Activated gamma-delta T cell (primary cell): ENCODE data around the gene CBX2.

ENCODE experiments used
- DNase-seq: peaks from one replicate; lab custom pipeline; 2025; lab: John Stamatoyannopoulos, UW
- total RNA-seq, 2 donors: gene quantifications; one replicate each; lab custom pipeline; 2026; lab: John Stamatoyannopoulos, UW

The CBX2 gene
- 3.1 to 4.1 reads per million in 2 donors for total RNA-seq

DNA sequence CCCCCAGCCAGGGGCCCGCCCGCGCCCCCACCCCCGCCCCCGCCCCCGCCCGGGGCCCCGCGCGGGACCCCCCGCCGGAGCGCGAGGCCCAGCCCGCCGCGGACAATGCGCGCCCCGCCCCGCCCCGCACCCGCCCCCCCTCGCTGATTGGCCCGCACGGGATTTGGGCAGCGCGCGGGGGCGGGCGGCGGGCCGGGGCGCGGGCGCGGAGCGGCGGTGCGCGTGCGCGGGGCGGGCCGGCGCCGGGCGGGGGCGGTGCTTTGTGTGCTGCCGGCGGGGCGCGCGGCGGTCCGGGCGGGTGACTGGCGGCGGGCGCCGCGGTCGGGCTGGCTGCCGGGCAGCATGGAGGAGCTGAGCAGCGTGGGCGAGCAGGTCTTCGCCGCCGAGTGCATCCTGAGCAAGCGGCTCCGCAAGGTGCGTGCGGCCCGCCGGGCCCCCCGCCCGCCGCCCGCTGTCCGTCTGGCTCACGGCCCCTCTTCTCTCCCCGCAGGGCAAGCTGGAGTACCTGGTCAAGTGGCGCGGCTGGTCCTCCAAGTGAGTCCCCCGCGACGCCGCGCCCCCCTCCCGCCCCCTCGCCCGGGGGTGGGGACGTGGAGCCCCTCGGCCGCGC is at the start of gene CBX2:
Gene CBX2, plus strand, starts transcription at position 255 of the 610 bp plus-strand sequence. Its CDS starts 88 bp downstream, at position 343.
- peak; percentile 74 for DNase-seq

DNA sequence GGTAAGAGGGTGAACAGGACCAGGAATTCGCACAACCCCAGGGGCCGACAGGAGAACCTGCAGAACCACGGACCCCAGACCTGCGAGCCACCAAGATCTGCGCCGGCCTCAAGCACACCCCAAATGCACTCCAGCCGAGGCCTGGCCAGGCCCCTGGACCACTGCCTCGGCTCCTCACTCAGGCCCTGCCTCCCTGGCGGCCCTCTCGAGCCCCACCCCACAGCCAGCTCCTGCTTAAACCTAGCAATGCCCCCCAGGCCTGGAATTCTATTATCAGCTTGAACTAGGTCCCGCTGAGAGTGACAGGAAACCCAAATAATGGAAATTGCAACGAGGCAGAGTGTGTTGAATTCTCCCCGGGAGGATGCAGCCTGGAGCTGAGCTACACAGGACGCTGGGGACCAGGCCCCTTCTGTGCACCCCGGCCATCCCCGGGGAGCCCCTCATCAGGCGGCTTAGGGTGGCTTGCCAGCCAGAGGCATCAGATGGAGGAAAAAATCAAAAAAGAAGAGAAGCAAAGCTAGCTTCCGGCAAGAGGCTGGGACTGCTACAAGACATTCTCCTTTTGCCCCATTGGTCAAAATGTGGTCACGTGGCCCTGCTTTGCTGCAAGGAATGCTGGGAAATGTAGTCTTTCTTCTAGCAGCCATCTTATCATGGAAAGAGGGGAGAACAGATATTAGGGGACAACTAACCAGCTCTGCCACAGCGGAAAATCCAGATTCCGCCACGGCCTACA is 49.6 kb upstream of the CBX2 start:
- no peak for DNase-seq

DNA sequence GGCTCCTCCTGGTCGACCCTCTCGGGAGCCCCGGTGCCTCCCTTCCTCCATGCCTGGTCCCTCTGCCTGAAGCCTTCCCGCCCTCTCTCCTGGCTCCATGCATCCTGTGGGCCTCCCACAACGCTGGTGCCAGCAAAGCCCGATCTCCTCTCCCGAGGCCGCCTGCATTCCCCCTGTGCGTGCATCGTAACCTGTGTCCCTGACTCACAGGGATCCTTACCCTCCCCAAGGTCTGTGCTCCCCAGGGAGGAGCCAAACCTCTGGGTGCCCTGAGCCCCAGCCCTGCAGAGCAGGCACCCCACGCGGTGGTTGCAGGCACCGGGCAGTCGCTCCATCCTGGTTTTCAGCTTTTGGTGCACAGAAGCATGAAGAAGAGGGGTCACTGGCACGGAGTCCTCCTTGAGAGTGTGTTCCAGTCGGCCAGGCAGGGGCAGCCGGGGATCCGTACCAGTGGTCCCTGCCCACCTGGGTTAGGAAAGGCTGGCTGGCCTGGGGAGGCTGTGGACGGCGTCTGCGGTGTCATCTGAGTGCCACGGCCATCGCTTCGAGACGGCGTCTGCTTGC is 49.0 kb upstream of the CBX2 start:
- DNase-seq, result no peak

DNA sequence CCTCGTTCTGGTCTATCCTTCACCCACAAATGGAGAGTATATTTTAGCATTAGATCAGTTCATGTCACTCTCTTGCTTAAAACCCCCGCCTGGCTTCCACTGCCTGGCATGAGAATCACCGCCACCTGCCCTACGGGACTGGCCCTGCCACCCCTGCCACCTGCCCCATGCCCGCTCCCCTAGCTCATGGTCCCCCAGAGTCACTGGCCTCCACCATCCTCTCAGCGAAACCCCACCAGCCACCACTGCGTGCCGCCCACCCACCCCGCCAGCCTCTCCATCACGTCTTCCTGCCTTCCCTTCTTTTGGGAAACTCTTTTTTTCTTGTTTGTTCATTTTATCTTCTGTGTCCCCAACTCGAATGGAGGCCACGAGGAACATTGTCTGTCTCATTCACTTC is 48.2 kb upstream of the CBX2 start:
- no peak for DNase-seq

DNA sequence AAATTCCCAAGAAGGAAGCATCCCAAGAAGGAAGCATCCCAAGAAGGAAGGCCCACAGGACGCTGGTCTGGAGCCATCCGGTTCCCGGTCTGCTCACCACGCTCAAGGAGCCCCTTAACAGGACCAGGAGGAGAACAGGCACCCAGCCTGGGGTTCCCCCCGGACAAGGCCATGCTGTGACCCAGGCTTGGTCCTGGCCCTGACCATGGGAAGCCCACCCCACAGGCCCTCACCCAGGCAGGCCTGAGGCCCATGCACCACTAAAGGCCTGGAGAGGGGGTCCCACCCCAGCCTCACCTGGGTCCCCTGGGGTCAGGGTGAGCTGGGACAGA is 47.5 kb upstream of the CBX2 start:
- no peak for DNase-seq

DNA sequence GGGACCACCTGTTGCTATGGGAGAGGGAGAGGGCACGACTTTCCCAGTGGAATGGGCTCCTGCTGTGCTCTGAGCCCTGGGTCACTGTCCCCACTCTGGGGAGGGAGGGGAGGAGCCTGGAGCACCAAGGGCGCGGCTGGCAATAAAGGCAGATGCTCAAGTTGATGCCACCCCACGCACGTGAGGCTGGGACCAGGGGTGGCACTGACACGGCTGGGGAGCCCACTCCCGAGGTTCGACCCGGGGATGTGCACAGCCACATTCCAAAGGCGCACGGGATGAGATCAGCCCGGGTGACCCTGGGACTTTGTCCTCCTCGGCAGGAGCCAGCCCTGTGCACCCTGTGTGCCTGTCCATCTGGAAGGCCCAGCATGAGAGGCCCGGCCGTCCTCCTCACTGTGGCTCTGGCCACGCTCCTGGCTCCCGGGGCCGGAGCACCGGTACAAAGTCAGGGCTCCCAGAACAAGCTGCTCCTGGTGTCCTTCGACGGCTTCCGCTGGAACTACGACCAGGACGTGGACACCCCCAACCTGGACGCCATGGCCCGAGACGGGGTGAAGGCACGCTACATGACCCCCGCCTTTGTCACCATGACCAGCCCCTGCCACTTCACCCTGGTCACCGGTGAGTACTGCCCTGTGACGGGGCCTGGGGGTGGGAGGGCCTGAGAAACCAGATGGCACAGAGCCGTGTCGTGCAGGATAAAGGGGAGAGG is 47.0 kb upstream of the CBX2 start, which contains the start of gene ENPP7:
Gene ENPP7, plus strand, starts transcription at position 175 of the 715 bp plus-strand sequence. Its CDS starts 197 bp downstream, at position 372.
- no peak for DNase-seq

DNA sequence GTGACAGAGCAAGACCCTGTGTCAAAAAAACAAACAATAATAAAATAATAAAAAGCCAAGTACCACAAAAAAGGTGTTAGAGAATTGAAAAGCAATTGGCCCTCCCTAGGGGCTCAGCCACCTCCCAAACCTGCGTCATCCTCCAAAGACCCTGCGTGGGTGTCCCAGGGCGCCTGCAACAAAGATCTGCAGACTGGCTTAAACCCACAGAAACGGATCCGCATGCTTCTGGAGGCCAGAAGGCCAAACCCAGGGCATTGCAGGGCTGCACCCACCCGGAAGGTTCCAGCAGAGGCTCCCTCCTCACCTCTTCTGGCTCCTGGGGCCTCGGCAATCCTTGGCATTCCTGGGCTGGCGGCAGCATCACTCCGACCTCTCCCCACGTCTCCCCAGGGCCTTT is 45.7 kb upstream of the CBX2 start:
- DNase-seq, result no peak

DNA sequence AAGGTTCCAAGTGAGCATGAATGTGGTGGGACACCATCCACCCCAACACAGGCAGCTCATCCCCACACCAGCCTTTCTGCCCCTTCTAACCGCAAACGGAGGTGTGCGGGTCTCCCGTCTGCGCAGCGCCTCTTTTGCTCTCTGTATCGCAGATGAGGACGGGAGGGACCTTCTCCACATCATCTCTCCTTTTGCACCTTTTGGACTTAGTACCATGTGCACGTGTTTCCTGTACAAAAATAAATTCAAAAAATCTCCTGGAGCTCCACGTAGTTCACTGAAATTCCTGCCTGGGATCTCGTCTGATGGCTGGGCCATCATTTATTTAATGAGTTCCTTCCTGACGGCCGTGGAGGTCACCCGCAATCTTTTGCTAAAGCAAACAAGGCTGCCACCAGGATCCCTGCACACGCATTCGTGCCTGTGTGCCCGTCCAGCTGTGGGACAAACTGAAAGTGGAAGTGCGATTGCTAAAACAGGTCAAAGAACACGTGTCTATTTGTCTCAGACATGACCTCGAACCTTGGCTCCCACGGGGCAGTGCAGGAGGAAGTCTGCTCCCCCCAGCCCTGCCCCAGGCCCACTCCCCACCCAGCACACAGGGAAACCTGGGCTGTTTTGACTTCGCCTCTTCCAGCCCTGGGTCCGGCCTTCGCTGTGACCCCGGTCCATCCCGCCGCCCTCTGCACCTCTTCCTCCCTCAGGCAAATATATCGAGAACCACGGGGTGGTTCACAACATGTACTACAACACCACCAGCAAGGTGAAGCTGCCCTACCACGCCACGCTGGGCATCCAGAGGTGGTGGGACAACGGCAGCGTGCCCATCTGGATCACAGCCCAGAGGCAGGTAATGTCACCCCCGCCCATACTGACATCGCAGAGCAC is 44.9 kb upstream of the CBX2 start:
- DNase-seq, result no peak

DNA sequence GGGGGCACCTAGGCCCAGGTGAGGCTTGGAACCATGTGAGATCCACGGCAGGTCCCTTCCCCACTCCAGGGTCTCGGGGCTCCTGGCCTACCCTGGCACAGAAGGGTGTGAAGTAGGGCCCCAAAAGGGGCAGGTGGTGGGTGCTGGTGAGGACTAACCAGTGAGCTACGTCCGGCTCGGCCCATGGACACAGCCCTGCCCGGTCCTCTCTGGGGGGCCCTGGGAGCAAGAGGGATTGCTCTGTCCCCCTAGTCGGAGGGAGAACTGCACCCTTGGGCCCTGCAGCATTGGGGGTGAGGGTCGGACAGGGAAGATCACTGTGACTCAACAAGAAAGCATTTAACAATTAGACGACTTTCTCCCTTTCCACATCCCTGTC is 44.3 kb upstream of the CBX2 start:
- no peak for DNase-seq

DNA sequence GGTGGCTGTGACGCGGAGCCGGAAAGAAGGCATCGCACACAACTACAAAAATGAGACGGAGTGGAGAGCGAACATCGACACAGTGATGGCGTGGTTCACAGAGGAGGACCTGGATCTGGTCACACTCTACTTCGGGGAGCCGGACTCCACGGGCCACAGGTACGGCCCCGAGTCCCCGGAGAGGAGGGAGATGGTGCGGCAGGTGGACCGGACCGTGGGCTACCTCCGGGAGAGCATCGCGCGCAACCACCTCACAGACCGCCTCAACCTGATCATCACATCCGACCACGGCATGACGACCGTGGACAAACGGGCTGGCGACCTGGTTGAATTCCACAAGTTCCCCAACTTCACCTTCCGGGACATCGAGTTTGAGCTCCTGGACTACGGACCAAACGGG is 42.9 kb upstream of the CBX2 start:
- DNase-seq, result no peak

DNA sequence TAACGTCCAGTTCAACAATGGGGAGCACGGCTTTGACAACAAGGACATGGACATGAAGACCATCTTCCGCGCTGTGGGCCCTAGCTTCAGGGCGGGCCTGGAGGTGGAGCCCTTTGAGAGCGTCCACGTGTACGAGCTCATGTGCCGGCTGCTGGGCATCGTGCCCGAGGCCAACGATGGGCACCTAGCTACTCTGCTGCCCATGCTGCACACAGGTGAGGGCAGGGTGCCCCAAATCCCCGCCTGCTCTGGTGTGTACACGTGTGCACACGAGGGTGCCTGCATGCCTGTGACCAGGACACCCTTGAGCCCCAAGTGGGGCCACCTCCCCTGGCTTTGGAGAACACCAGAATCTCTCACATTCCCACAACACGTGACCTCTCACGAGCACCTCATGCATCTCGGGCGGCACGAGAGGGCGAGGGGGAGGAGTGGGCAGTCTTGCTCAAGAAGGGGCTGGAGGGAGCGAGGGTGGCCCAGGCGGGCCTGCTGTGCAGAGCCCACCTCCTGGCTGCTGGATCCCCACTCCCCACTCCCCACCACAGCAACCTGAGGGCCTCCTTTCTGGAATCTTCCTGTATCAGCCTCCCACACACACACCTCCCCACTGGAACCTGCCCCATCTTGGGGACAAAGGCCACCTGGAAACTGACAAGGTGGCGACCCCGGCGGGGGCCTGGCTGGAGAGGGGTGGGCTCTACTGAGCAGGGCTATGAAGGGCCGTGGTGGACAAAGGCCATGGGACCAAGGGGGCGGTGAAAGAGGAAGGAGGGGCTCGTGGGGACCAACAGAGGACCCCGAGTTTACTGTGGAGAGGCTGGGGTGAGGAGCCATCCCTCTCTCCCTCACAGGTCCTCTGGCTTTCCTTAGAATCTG is 40.7 kb upstream of the CBX2 start:
- no peak for DNase-seq

DNA sequence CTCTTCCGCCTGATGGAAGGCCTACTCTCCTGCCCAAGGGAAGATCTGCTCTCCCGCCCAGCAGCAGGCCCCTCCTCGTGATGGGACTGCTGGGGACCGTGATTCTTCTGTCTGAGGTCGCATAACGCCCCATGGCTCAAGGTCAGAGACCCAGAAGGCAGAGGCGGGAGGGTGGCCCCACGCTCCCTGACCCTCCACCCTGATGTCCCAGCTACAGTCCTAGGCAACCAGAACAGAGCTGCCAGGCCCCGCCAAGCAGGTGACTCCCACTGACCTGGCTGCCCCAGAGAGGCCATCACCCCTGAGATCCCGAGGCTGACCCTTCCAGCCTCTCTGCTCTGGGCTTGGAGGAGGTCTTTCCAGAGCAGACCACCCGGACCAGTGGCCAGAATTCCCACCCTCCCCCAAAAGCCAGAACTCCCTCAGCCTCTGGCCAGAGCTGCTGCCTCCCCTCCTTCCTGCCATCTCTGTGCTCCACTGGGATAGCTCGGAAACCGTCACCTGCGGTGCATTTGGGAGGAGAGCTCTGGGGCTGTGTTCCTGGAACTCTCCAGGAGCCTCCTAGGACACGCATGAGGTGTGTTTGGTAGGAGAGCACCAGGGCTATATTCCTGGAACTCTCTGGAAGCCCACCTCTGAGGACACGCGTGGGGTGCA is 39.9 kb upstream of the CBX2 start:
- no peak for DNase-seq

DNA sequence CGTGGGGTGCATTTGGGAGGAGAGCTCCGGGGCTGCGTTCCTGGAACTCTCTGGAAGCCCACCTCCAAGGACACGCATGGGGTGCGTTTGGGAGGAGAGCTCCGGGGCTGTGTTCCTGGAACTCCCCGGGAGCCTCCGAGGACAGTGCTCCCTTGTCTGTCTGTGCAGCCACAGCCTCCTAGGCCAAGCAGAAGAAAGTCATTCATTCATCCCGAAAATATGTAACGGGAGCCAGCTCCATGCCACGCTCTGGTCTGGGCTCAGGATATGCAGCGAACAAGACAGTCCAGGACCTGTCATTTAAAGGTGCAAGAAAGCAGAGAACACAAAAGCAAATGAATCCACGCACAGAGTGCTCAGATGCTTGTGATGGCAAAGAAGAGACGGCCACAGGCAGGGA is 39.3 kb upstream of the CBX2 start:
- no peak for DNase-seq

DNA sequence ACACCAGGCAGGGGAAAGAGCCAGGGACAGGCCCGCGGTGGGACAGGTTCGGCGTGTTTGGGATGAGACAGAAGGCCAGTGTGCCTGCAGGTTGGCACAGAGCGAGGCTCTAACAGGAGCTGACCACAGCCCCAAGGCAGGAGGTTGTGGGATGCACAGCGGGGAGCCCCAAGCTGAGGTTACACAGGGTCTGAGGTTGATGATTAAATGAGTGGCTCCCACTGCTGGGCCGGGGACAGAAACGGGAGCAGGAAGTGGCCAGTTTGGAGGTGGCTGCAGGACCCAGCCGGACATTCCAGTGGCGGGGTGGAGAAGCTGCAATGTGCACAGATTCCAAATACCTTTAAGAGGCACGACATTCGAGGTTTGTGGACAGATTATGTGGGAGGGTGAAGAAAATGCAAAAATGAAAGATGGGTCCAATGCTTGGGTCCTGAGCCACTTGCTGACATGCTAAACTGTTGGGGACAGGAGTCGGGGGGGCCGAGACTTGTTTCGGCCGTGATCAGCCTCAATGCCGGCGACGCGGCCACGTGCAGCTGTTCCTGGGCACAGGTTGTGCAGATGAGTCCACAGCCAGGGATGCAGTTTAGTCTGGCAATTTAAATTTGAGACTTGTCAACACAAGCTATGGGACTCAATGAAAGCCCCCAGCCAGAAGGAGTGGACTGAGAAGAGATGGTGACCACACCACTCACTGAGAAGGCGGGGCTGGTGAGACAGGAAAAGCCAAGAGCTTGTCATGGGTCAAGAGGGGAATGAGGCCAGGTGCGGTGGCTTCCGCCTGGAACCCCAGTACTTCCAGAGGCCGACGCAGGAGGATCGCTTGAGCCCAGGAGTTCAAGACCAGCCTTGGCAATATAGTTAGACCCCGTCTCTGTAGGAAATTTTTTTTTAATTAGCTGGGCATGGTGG is 38.5 kb upstream of the CBX2 start:
- DNase-seq, result no peak

DNA sequence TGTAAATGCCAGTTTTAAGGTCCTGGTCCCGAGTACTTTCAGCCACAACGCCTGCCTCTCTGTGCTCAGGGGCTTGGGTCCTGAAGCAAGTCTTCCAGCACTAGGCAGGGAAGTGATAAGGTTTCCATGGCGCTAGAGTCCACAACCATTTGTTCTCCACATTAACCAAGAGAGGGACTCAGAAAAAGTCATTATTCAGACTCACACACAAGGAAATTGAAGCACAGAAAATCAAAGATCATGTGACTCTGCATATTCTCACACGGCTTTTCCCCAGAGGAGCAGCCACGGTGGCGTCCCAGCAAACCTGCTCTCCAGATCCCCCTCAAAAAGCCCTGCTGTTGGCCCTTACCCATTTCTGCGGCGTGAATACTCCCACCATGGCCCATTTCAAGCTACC is 37.5 kb upstream of the CBX2 start:
- no peak for DNase-seq

DNA sequence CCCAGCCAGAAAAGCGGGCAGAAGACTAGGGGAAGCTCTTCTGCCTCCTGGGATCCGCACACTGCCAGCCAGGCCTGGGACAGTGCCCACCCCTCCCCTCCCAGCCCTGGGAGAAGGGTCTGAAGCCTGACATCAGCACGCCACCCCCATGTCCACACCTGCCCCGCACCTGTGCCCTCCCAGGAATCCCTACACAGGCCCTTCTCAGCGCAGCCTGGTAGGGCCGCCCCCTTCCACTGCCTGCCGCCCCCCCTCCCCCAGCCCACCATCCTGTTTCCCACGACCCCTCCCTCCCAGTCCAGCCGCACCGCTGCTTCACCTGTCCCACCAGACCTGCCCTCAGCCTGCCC is 36.6 kb upstream of the CBX2 start:
- no peak for DNase-seq

DNA sequence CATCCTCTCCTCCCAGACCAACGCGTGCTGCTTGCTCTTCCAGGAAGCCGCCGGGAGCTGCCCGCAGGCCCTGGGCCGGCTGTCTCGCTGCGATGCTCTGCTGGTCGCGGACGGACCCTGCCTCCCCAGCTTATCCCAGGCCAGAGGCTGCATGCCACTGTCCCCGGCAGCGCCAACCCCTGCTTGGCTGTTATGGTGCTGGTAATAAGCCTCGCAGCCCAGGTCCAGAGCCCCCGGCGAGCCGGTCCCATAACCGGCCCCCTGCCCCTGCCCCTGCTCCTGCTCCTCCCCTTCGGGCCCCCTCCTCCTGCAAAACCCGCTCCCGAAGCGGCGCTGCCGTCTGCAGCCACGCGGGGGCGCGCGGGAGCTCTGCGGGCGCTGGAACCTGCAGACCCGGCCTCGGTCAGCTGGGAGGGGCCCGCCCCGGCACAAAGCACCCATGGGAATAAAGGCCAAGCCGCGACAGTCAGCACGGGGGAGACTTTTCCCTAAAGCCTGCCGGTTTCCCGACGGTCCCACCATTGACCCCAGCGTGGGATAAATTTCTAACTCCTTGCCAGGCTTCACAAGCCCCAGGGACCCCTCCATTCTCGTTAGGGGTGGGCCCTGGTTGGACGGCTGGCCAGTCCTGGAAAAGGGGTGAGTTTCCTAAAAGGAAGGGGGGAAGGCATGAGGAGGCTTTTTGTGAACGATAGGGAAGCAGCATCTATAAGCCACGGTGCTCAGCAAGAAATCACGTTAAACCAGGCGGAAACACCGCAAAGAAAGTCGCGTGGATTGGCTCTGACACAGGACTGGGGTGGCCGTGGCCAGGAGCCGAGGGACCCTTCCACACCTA is 36.0 kb upstream of the CBX2 start:
- DNase-seq, result peak; percentile 50

DNA sequence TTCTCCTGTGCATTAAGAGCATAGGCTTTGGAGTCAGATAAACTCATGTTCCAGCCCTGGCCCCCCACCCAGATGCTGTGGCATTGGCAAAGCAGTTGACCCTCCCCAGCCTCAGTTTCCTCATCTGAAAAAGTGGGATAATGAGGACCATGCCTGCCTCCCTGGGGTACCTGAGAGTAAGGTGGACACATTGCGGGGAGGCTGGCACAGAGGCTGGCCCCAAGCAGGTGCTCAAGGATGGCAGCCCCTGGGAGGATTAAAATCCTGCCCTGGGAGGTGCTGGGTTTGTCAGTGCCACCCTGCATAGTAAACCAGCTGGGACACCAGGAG is 35.4 kb upstream of the CBX2 start:
- DNase-seq, result no peak
